EH (cell line): ENCODE data around the gene STARD8.

ENCODE experiments used
- DNase-seq: peaks from one replicate; pipeline ENCODE4 v3.0.0-alpha.2; 2015; ENCODE audit warnings: low read depth

STARD8 gene

DNA sequence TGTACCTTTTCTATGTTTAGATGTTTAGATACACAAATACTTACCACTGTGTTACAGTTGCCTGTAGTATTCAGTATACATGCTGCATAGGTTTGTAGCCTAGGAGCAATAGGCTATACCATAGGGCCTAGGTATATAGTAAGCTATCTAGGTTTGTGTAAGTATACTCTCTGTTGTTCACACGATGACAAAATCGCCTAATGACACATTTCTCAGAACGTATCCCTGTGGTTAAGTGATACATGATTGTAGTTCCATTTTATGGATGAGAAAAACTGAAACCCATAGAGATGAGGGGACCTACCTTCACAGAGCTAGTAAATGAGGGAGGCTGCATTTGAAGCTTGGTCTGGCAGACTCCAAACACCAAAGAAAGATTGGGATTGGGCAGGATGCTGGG, 102.0 kb downstream of the STARD8 start:
- DNase-seq: no peak

DNA sequence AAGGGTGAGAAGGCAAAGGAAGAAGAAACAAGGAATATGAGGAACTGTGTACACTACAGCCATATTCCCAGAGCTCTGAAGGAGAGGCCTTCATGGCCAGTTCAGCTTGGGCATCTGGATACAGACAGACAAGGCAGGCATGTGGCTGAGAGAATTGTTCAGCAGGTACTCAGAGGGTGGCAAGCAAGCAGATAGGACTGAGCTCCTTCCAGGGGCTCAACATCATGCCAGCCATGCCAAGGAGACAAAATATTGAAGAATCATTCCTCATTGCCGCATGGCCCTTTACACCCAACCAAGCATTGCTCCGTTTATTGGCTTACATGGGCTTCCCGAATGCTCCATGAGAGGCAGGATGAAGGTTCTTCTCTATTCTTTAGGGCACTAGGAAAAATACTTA, 102.8 kb downstream of the STARD8 start:
- DNase-seq: no peak

DNA sequence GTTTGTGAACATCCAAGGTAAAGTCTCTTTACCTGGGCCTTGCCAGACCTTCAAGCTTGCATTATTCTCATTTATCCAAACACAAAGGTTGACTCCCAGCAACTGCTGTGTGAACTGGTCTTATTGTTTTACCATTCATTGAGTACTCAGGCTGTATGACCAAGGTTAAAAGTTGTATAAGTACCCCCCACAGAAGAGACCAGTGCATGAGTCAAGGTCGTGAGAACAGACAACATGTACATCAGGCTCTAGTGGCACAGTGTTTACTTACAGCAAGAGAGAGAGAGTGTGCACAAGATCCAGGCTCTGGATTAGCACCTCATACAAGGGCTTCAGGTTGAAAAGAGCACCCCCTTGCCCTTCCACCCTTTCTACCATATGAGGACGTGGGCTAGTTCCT, 103.9 kb downstream of the STARD8 start:
- DNase-seq: no peak

DNA sequence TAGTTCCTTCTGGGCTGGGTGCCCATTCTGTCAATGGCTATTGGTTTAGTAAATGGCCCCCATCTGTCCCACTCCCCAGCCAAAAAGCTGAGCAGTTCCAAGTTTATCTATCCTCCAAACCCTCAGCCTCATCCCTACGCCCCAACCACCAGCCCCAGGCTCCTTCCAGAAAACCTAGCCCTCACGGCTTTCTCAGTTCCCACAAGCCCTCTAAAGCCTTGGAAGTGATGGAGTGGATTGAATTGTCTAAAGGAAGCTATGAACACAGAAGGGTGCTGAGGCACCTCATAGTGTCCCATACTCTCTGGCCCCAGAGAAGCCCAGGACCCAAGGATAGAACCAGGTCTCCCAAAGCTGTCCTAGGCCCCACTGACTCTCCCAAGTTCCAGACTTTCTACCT, 105.8 kb downstream of the STARD8 start:
- DNase-seq: no peak

DNA sequence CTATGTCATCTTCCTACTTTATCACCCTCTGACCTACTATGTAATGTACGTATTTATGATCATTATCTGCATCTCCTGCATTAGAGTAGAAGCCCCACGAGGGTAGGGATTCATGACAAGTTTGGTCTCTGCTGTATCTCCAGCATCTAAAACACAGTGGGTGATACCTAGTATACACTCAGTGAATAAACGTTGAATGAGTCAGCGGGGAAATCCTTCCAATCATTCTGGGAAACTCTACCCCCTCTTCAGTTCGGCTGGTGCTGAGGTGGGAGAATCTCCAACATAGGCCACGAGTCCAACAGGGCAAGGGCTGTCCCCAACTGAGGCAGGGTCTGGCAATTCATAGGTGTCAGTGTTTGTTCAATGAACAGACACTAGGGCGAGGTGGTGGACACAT, 106.9 kb downstream of the STARD8 start:
- DNase-seq: no peak

DNA sequence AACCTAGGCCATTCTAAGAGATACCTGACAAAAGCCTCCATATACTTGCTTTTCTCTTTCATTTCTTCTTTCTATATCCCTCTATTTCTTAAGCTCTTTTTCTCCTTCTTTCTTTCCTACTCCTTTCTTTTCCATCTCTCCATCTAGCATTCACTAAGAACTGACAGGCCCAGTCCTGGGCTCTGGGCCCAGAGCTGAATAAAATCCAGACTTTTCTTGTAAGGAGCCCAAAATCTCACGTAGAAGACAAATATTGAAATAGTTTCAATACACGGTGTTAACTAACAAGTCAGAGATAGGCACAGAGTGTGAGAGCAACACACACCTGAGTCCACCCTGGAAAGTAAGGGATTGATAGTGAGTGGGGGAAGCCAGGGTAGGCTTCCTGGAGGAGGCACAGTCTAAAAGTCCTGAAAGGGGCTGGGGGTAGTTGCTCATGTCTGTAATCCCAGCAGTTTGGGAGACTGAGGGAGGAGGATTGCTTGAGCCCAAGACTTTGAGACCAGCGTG, 108.2 kb downstream of the STARD8 start:
- DNase-seq: no peak

DNA sequence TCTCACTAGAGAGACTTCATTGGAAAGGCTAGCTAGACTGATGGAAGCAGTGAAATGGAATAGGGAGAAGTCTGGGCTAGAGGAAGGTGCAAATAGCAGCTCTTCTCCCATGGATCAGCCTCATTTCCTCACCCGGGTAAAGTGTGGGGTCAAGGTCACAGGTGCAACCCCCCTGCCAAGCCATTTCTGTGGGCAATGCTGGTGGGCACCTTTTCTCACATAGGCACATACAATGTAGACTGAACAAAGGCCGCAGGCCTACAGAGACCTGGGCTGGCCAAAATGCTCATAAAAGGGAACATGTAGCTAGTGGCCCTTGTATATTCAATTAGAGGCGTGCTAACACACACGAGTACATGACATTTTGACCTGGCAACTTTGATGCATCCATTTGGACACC, 109.9 kb downstream of the STARD8 start:
- DNase-seq: no peak

DNA sequence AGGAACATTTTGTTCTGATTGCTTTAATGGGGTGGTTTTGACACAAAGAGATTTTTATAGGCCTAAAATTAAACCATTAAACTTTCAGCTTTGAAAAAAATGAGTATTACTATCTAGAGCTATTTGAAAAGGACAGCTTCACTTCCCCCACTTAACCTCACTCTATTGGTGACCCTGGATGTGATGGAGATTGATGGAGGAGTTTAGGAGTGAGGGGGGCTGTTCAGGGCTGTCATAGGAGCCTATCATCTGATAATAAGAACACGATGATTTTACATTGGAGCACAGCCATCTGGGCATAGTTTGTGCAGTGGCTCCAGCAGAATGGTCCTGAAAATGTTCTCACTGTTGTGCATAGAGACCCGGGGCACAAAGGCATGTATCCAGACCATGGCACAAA, 110.3 kb downstream of the STARD8 start:
- no peak for DNase-seq

DNA sequence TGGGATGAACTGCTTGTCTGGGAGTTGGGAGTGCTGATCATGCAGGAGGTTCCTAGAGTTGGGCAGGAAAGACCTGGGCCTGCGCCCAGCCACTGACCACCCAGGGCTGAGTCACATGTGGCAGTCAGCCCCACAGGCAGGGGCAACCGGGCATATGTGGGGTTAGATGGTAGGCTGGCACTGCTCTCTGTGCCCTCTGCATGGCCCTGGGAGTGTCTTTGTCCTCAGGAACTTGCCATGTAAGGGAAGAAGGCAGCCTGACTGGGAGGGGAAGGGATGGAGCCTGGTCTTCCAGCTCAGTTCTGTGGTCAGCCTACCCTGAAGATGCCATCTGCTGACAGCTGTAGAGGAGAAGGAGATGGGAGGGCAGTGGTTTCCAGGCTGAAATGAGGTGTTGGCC, 111.2 kb downstream of the STARD8 start:
- DNase-seq: no peak

DNA sequence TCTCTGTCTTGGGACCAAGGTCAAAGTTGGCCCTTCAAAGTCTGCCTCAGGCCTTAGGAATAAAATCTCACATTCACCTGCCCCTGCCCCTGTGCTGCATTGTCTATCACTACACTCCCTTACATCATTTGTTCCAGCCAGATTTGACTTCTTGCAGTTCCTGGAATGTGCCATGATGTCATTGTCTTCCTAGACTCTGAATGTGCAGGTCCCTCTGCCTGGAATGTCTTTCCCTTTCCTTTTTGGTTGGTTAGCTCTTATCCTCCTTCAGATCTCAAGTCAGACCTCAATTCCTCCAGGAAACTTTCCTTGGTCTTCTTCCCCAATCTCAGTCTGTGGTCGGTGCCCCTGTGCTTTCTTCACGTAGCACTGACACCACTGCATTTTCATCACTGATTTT, 113.6 kb downstream of the STARD8 start:
- no peak for DNase-seq

DNA sequence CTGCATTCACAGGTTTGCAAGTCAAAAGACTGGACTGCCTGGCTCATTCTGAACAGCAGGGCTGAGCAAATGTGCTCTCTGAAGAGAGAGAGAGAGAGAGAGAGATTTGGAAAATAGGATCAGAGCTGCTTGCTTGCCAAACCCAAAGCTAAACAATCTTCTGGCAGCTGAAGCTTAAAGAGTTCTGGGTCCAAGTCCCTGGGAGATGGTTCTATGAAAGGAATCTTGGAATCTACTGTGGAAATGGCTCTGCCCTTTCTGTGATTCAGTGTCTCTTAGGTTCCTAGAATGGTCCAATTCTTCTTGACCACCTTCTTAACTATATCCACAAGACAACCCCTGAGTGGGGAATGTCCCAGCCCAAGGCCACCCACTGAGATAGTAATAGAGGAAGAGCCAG, 115.3 kb downstream of the STARD8 start:
- DNase-seq: no peak

DNA sequence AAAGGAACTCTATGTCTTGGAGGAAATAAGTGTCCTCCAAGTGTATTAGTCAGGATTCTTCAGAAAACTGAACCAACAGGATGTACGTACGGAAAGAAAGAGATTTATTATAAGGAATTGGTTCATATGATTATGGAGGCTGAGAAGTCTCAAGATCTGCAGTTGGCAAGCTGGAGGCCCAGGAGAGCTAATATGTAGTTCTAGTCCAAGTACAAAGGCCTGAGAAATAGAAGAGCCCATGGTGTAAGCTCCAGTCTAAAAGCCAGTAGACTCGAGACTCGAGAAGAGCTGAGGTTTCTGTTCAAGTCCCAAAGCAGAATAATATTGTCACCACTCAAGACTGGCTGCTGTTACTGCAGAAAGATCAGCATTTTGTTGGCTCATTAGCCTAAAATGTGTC, 116.0 kb downstream of the STARD8 start:
- no peak for DNase-seq
